ENCODE data around the gene CDC14A. TPM values are rescaled to one million over a fixed set of nuclear protein-coding genes. Genes with fewer than 3 reads are reported as not detected.

The CDC14A gene
- total and polyA plus RNA-seq, 2 donors (not counting 3 experiments of a cell fraction or from before 2014, with no cell fraction given), result 3.4 to 13.9 TPM

DNA sequence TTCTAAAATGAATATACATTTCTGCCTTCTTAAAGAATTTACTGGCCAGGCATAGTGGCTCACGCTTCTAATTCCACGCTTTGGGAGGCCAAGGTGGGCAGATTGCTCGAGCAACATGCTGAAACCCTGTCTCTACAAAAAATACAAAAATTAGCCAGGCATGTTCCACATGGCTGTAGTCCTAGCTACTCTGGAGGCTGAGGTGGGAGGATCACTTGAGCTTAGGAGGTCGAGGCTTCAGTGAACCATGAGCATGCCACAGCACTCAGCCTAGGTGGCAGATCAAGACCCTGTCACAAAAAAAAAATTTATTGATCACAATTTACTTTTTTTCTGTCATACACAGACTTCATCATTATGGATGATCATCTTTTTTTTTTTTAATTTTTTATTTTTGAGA lies 11.5 kb downstream of the CDC14A start:
- Histone ChIP-seq H3K4me3 (replicated peaks in 1 of 3; ENCODE audit: insufficient read depth in 1 of 3, low read depth in 1 of 3, low read length in 3 of 3) (no peak overlapping the region), H3K4me2 (ENCODE audit: insufficient read depth, low read length) (no peak overlapping the region), H3K9me3 (replicated peaks; ENCODE audit: control insufficient read depth, insufficient read depth, low read length) (no peaks in the 10 kb centered on the region), H4K20me1 (replicated peaks; ENCODE audit: control insufficient read depth, extremely low read depth, insufficient read depth, low read length) (no peaks in the 10 kb centered on the region), H3K9me1 (replicated peaks; ENCODE audit: control insufficient read depth, extremely low read depth, insufficient read depth, low read length) (no peaks in the 10 kb centered on the region), H3K27ac (ENCODE audit: insufficient read depth, low read depth, low read length) (no peak overlapping the region), H2AFZ (ENCODE audit: low read depth, low read length) (no peak overlapping the region), H3K4me1 (ENCODE audit: control insufficient read depth, extremely low read depth, insufficient read depth, low read length) (peaks cover 5% of the 10 kb centered on the region), H3K27me3 (ENCODE audit: control insufficient read depth in 2 of 2, insufficient read depth in 2 of 2, low read length in 2 of 2) (no peaks in the 10 kb centered on the region), H3K79me2 (ENCODE audit: control insufficient read depth, insufficient read depth, low read length) (peaks cover 29% of the 10 kb centered on the region), H3K36me3 (ENCODE audit: control insufficient read depth in 2 of 2, extremely low read depth in 1 of 2, insufficient read depth in 2 of 2, low read length in 2 of 2) (peaks cover 2% of the 10 kb centered on the region in 2 experiments), H3K9ac (replicated peaks; ENCODE audit: extremely low read depth, insufficient read depth, low read length) (no peak overlapping the region)
- intact Hi-C loops (cut with micrococcal nuclease), result no loop called here
- dilution Hi-C loops (cut with MboI; ENCODE audit: extremely low pct_ligation_motif_present, low sequenced_read_pairs), result no loop called here
- ChIA-PET CTCF (no interaction called here), POLR2A (no interaction called here)
- FAIRE-seq, result no peak
- DNase-seq (ENCODE audit: low read depth, low spot score), result no peak
- no TSS peak for BruUV-seq (replicated peaks)
- TF ChIP-seq JUN (IDR thresholded peaks at IDR 0.05; ENCODE audit: borderline replicate concordance, insufficient read depth, insufficient read length, low read depth), result no peak
- TF ChIP-seq EZH2 (IDR thresholded peaks at IDR 0.05; ENCODE audit: borderline replicate concordance, low read depth, low read length, severe bottlenecking), result no peak
- TF ChIP-seq, protein P1, sequence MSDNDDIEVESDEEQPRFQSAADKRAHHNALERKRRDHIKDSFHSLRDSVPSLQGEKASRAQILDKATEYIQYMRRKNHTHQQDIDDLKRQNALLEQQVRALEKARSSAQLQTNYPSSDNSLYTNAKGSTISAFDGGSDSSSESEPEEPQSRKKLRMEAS (IDR thresholded peaks at IDR 0.05; ENCODE audit: insufficient read depth, insufficient read length), result no peak
- TF ChIP-seq POLR2AphosphoS5 (IDR thresholded peaks at IDR 0.05; ENCODE audit: insufficient read depth, low read depth, low read length), result no peak
- TF ChIP-seq GATA2 (IDR thresholded peaks at IDR 0.05; ENCODE audit: insufficient read depth, insufficient read length, low read depth, low read length), result no peak
- TF ChIP-seq POLR2A (IDR thresholded peaks at IDR 0.05; ENCODE audit: low read depth, low read length), result no peak
- TF ChIP-seq FOS (IDR thresholded peaks at IDR 0.05; ENCODE audit: borderline replicate concordance, insufficient read depth, low read length), result no peak
- no peak for TF ChIP-seq CTCF (IDR thresholded peaks at IDR 0.05; ENCODE audit: extremely low read depth in 1 of 2, insufficient read depth in 1 of 2, low read depth in 1 of 2, low read length in 2 of 2)
- TF ChIP-seq MYC (IDR thresholded peaks at IDR 0.05; ENCODE audit: low read depth, low read length), result no peak

All from endothelial cell of umbilical vein (primary cell).